Esophagus muscularis mucosa (tissue), 4 donors: Measurements from ENCODE around the gene LSM6.

ENCODE experiments used
- EP300 ChIP-seq: sonication (generic); formaldehyde crosslinking; IDR thresholded peaks from one replicate; pipeline ENCODE4 v1.6.1; 2017; ENCODE audit warnings: antibody characterized with exemption
- POLR2A ChIP-seq: fragments of 450-650 bp; IDR thresholded peaks from one replicate; pipeline ENCODE4 v1.6.1; 2017; ENCODE audit warnings: antibody characterized with exemption, moderate library complexity, mild to moderate bottlenecking, low read depth
- POLR2AphosphoS5 ChIP-seq, 2 donors: sonication (generic); formaldehyde crosslinking; IDR thresholded peaks; one replicate each; pipeline ENCODE4 v1.6.1; 2017; ENCODE audit warnings: antibody characterized with exemption in 2 of 2
- TF ChIP-seq, protein P1 (sequence below), 3 experiments: fragments of 200-600 bp in 2 of 3; fragments of 450-650 bp in 1 of 3; sonication (generic) in 2 of 3; IDR thresholded peaks; one replicate each; pipeline ENCODE4 v1.5.1; 2017 to 2019; ENCODE audit warnings: antibody characterized with exemption in 3 of 3, mild to moderate bottlenecking in 2 of 3, moderate library complexity in 1 of 3

DNA sequence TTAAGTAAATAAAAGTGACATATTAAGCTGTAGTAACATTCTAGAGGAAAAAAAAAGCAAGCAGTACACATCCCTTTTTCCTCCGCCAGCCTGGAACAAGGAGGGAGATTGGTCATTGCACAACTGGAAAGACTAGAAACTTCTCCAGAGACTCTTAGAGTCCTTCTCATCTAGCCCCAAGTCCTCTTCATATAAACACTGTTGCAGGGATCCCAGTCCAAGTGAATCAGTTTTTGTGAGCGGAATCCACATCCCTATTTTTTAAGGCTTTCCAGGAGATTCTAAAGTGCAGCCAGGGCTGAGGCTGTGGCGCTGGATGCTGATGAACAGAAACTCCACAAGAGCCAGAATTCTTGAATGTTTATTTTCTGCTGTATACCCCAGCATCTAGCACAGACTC, 62.6 kb downstream of the LSM6 start:
- TF ChIP-seq, protein P1, sequence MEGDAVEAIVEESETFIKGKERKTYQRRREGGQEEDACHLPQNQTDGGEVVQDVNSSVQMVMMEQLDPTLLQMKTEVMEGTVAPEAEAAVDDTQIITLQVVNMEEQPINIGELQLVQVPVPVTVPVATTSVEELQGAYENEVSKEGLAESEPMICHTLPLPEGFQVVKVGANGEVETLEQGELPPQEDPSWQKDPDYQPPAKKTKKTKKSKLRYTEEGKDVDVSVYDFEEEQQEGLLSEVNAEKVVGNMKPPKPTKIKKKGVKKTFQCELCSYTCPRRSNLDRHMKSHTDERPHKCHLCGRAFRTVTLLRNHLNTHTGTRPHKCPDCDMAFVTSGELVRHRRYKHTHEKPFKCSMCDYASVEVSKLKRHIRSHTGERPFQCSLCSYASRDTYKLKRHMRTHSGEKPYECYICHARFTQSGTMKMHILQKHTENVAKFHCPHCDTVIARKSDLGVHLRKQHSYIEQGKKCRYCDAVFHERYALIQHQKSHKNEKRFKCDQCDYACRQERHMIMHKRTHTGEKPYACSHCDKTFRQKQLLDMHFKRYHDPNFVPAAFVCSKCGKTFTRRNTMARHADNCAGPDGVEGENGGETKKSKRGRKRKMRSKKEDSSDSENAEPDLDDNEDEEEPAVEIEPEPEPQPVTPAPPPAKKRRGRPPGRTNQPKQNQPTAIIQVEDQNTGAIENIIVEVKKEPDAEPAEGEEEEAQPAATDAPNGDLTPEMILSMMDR (IDR thresholded peaks at IDR 0.05): no peak
- TF ChIP-seq EP300 (no peak), POLR2AphosphoS5 (IDR thresholded peaks at IDR 0.05) (no peak), POLR2A (no peak)
